Stimulated activated CD8-positive, alpha-beta memory T cell treated with anti-CD3 and anti-CD28 coated beads, Interleukin-15, amount 100 ng/mL, for 24 hours (primary cell): ENCODE results near the gene HELZ.

Experiments
- DNase-seq: peaks from one replicate; pipeline ENCODE4 v3.0.0-alpha.2; 2020; ENCODE audit warnings: low read depth

The HELZ gene

GRCh38 chr17:67024736-67025135, 220.3 kb downstream of the HELZ start:
- no peak for DNase-seq

DNA sequence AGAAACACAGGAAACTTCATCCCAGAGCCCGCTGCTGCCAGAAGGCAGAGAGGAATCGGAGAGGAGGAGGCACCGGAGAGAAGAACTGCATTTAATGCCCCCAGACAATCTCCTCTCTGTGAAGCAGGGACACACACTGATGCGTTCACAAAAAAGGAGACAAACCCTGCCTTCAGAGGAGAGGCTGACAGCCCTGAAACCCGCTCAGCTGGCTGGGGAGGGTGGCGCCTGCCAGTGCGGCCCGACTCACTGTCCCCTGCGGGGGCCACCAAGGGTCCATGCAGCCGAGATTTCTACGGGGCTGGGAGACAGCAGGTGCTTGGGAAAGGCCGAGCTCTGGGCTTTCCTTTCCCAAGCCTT, 222.6 kb downstream of the HELZ start:
- DNase-seq = no peak

DNA sequence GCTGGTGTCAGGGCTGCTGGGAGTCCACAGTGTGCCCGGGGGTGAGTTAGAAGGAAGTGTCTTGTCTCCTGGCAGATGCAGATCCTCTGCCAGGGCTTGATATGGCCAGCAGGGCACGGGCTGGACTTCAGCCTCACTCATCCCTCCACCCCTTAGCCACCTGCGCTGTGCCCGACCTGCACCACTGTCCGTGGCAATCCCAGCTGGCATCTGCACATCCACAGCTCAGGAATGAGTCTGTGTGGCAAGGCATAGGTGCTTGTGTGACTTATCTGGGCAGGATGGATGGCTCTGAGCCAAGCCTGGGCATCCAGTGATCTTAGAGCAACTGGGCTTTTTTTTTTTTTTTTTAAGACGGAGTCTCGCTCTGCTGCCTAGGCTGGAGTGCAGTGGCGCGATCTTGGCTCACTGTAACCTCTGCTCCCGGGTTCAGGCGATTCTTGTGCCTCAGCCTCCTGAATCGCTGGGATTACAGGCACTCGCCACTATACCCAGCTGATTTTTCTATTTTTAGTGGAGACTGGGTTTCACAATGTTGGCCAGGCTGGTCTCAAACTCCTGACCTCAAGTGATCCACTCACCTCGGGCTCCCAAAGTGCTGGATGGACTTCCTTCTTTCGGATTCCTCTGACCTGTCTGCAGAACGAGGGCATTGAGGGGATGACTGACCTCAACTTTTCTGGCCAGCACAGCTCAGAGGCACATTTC, 223.1 kb downstream of the HELZ start:
- no peak for DNase-seq

DNA sequence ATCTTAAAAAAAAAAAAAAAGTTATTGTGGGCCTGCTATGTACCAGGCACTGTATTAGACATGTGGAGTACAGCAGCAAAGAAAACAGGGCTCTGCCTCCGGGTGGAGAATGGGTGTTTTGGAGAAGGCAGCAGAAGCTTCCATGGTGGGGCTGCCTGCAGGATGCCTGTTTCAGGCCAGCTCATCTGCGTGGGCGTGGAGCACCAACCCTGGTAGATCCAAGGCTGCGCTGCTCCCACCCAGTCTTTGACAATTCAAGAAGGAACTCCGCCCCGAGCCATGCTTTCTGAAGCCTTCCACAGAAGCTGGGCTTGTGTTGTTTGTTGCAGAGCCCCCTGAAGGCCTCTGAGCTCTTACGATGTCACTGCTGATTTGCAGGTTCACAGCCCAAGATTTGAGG, 223.8 kb downstream of the HELZ start:
- no peak for DNase-seq
